Fibroblast of the conjunctiva (primary cell): ENCODE measurements around the gene PLOD2.

Experiments
- DNase-seq: peaks from one replicate; pipeline ENCODE4 v3.0.0-alpha.2; 2010; ENCODE audit warnings: low read depth

The PLOD2 gene

GRCh38 chr3:146160964-146161662, at the start of gene PLOD2:
TSS of gene PLOD2 (minus strand) at chr3:146161184. CDS start at chr3:146160989, 195 bp downstream.
- peak; percentile 72 for DNase-seq

DNA sequence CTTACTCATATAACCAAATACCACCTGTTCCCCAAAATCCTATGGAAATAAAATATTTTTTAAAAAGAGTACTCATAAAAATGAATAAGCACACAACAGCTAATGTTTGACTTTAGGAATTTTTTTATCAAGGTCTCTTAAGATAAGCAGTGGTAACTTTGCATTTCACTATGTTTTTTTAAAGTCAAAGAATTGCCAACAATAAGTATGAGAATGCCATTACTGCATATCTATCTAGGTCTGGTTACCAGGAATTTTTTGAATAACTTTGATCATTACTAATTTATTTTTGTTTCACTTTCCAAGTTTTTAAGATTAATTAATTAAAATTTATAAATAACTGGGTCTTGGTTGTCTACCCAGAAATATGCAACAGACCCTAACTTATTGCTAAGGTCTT, 48.4 kb upstream of the PLOD2 start:
- no peak for DNase-seq

DNA sequence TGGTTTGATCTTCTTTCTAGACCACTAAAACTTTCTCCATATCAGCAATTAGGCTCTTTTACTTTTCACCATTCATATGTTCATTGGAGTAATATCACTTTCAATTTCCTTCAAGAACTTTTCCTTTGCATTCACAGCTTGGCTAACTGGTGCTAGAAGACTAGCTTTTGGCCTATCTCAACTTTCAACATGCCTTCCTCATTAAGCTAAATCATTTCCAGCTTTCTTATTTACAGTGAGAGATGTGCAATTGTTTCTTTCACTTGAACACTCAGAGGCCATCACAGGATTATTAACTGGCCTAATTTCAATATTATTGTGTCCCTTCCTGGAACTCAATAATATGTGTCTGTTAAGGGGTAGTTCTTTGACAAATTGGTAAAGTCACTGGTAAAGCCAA, 42.8 kb upstream of the PLOD2 start:
- DNase-seq, result peak; percentile 14

DNA sequence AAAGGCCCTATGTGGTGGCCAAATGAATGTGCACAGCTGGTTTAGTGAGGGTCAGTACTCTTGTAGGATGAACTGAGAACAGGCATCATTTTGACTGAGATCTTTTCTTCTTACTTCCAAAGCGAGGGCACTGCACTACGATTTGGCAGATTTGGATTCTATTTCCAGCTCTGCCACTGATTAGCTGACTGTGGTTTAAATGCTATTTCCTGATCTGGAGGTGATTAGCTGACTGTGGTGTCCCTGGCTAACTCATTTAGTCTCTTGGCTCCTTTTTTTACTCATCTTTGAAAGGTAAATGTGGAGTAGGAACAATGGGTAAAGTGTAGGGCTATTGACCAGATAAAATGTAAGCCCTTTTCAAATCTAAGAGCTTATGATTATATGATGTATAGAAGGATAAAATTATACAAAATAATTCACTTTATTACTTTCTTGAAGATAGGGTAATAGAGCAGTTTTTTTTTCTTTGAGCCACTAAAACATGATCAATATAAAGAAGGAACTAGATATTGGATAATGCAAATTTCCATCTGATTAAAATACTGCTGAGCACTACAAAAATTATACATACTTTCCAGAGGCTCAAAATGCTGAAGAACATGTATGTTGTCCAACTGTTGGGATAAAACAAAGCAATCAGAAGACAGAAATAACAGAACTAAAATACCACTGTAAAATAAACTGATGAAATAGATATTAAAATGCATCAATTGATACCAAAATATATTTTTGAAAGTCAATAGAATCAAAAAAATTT, 39.7 kb upstream of the PLOD2 start:
- DNase-seq, result no peak

DNA sequence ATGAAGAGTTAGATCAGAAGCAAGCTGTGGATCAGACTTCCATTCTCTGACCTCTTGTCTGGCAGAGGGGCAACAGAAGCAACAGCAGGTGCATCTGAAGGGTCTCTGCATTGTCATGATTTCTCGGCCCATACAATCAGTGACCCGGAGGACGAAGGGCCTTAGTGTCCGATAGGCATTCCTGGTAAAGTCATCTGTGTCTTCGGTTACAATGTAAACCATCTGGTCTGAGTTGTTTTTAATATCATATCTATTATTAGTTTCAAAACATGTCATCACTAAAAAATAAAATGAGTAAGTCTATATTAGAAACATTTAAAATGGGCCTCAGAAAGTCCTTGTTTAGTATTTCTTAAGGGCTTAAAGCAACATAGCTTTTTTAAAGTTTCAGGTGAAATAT, 38.8 kb upstream of the PLOD2 start:
- DNase-seq, result no peak

GRCh38 chr3:146196789-146197188, 35.8 kb upstream of the PLOD2 start:
- no peak for DNase-seq

GRCh38 chr3:146195605-146196004, 34.6 kb upstream of the PLOD2 start:
- no peak for DNase-seq

DNA sequence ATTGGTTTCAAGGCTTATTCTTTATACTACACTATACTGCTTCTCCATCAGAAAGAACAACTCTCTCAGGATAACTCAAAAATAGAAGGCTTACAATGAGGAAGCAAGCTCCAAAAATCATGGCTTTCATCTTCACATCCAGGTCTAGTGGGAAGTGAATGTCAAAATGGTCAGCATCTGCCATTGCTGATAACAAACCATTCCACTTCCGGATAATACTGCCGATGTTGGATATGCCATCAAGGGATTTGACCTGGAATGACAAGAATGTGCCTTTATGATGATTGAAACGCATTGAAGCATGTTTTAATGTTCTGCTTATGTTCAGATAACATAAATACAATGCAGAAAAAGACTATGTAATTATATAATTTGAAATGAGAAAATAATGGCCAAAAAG, 34.0 kb upstream of the PLOD2 start:
- DNase-seq, result no peak

- no peak for DNase-seq
Measured at GRCh38 chr3:146191051-146191450, 30.1 kb upstream of the PLOD2 start.

- DNase-seq, result peak; percentile 53
Measured at GRCh38 chr3:146189519-146190173, 28.7 kb upstream of the PLOD2 start.

DNA sequence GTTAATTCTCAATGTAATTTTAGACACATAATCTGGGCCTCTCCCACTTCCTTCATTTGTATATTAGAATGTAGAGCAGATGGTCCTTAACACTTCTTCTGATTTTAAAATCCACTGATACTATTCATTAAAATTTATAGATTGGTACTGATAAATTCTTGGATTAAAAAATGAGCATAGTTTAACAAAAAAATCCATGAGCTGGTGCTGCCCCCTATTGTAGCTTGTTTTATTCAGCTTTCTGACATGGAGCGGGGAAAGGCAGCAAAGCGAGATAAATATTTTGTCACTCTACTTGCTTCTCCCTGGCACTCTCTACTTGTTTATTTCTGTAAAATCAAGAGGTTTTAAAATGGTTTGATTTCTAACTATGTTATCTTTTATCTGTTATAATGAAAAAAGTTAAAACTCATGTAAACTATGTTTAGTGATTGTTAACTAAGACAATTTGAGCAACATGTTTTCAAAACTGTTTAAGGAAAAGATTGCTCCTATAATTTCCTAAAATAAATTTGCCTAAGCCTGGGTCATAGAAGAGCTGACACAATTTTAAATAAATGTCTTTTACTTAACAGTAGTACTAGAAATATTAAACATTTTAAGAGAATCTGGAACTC, 26.5 kb upstream of the PLOD2 start:
- DNase-seq, result no peak

DNA sequence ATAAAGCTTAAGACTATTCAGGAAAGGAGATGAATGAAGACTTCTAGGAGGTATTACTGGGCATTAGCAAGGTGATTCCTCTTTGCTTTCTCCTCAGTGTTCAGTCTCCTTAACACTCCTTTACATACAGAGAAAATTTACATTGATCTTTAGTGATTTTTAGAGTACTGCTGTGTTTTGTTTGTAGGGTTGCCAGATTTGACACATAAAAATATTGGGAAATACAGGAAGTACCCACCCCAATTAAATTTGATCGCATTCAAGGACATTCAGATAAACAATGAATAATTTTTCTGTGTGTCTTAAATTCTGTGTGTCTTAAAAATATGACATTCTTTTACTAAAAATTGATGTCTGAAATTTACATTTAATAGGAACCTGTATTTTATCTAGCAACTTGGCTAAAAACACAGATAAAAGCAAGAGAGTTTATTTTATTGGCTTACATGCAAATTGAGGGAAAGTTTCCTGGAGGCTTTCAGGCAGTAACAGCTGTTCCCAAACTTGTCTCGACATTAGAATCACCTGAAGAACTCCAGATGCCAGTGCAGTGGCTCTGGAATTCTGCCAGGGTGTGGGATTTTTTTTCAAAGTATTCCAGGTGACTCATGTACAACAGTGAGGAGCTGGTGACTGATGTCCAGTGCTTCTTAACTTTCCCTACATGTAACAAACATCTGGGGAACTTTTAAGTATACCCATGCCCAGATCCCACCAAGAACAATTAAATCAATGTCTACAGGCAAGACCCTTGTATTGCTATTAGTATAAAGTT, 23.4 kb upstream of the PLOD2 start:
- DNase-seq, result no peak

DNA sequence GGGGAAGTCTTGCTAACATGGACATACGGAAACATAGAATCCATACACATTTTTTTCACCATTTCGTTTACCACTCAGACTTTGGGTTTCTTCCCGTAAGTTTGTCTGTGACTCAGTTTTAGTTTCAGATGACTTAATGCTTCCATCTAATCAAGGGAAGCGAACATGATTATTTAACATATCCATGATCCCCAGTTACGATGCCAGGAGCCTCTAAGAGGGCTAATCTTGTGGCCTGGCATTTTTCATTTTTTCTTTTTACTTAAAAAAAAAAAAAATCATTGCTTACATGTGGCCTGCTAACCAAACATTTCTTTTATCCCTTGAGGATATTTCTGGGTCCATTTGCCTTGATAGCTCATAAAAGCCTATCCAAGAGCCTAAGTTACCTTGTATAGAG, 20.2 kb upstream of the PLOD2 start:
- no peak for DNase-seq

DNA sequence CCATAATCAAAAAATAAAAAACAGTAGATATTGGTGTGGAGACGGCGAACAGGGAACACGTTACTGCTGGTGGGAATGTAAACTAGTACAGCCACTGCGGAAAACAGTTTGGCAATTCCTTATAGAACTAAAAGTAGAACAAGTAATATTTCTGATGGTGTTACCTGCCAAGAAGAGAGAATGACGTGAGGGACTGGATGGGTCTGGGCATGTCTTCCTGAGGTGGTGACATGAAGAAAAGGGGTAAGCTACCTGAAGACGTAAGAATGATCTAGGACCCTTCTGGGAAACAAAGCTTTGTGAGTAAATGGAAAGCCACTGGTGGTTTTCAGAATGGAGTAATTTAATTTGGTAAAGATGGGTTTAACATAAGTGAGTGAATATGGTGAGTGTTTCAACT, 19.4 kb upstream of the PLOD2 start:
- DNase-seq, result no peak

- no peak for DNase-seq
Measured at GRCh38 chr3:146178006-146178689, 17.2 kb upstream of the PLOD2 start.

GRCh38 chr3:146177519-146177918, 16.5 kb upstream of the PLOD2 start:
- DNase-seq, result no peak

GRCh38 chr3:146177072-146177471, 16.1 kb upstream of the PLOD2 start:
- no peak for DNase-seq

DNA sequence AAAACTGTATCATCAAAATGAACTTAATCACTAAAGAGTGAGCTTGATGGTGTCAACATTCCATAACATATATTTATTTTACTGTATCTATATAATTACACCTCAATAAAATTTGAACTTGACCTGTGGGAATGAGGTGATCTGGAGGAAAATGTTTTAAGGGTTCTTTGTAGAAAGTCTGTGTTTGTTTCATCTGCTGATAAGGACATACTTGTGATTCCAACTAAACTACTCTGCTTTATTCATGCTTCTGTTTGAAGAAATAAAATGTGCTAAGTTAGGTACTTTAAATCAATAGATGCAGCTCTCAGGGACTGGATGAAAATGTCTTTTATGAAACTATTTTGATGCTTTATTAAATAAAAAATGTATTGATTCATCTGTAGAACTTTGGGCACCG, 11.6 kb upstream of the PLOD2 start:
- no peak for DNase-seq

GRCh38 chr3:146170591-146170990, 9.6 kb upstream of the PLOD2 start:
- no peak for DNase-seq

- no peak for DNase-seq
Measured at GRCh38 chr3:146169891-146170290, 8.9 kb upstream of the PLOD2 start.

GRCh38 chr3:146166826-146167225, 5.8 kb upstream of the PLOD2 start:
- no peak for DNase-seq
